NCI-H1105 (cell line): Measurements from ENCODE around the gene UGT8.
"Not testable (repeated sequence)": the region's sequence is repeated elsewhere in the genome, so short reads cannot be mapped to it uniquely, and the experiment has no call there.

Experiments used
- DNase-seq: peaks from one replicate; lab custom pipeline; 2025; lab: John Stamatoyannopoulos, UW

The UGT8 gene, protein sequence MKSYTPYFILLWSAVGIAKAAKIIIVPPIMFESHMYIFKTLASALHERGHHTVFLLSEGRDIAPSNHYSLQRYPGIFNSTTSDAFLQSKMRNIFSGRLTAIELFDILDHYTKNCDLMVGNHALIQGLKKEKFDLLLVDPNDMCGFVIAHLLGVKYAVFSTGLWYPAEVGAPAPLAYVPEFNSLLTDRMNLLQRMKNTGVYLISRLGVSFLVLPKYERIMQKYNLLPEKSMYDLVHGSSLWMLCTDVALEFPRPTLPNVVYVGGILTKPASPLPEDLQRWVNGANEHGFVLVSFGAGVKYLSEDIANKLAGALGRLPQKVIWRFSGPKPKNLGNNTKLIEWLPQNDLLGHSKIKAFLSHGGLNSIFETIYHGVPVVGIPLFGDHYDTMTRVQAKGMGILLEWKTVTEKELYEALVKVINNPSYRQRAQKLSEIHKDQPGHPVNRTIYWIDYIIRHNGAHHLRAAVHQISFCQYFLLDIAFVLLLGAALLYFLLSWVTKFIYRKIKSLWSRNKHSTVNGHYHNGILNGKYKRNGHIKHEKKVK

DNA sequence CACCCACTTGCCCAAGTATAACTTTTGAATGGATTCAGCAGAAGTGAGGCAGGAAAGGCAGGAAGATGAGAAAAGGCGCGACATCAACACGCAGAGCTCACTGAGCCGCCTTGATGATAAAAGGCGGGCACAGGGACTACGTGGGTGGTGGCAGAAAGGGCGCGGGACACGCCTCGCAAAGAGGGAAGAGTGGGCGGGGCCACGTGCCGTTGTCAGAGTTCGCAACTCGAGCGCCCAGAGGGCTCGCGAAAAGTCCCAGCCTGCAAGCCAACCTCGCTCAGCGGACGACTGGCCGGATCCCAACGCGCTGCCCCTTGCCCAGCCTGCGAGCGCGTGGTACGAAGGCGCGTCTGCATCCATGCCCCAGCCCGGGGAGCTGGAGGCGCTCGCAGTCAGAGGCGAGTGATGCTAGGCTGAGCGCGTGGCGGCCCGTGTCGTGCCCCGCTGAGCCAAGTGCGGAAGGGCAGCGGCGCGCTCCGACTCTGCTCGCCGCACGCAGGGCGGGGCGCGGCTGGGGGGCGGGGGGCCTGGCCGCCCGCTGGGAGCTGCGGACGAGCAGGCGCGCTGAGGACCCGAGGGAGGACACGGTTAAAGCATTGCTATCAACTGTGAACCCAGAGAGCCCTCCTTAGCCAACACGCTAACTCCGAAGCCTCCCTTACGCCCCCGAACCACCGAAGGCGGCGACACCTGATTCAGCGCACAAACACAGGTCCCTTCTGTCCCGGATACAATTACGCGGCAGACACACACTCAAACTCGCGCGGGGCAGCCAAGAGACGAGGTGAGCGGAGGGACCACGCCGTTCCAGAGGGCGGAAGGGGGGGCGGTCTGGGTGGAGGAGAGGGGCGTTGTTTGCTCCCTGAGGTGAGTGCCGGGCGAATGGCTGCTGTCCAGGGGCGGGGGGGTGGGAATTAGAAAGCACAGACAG, at the start of gene UGT8:
UGT8 (plus strand) TSS at position 617 of the 931 bp plus-strand sequence. CDS start 24,074 bp downstream, outside the sequence.
- peak; percentile 80 for DNase-seq

DNA sequence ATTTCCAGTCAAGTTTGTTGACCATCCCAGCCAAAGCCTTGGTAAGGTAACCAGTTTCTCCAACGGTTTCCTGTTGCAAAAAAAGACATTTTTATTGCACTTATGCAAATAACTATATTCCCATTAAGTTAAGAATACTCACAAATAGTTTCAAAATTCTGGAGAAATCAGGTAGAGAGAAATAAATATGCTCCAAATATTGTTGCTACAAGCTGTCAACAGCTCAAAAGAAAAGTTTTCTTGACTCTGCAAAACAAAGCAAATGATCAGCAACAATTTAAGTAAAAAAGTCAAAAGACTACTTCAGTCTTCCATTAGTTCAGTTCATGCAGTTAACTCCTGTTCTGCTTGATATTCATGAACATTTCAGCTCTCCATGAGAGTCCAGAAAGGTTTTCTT, 49.0 kb upstream of the UGT8 start:
- no peak for DNase-seq

DNA sequence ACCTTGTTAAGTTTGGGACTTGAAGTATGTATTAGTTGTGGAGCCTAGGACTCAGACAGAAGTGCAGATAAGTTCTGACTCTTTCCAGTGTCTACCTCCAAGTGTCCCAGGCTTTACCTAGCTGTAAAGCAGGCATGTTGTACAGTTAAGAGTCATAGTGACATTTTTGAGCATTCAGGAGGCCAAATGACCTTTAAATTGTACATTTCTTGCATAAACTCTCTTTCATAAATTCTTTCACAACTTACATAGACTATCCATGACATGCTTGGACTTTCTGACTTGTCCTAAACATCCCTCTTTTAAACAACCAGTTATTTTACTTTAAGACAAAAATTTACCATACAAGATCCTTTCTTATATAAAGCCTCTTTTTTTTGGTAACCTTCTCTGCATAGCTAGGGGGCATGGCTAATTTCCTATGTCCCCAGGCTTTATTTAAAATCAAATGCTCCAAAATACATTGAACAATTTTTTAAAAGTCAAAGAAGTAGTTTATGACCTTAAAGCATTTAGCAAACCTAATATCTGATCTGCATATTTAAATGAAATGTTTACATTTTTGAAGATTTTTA, 40.1 kb upstream of the UGT8 start:
- no peak for DNase-seq

DNA sequence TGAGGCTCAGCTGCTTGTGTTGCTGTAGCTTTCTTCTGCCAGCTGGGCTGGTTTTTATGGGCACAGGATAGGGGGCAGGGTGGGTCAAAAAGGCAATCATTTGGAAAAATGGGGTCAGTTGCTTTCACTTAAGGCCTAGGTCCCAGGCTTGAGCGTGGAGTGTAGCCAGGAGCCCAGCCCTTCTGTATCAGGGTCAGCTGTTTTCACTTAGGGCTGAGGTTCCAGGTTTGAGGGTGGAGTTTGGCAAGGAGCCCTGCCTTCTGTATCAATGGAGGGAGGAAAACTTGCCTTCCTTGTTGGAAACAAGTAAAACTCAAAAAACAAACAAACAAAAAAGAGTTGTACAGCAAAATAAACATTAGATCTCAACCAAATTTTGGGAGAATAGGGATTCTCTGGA, 37.0 kb upstream of the UGT8 start:
- DNase-seq: no peak

DNA sequence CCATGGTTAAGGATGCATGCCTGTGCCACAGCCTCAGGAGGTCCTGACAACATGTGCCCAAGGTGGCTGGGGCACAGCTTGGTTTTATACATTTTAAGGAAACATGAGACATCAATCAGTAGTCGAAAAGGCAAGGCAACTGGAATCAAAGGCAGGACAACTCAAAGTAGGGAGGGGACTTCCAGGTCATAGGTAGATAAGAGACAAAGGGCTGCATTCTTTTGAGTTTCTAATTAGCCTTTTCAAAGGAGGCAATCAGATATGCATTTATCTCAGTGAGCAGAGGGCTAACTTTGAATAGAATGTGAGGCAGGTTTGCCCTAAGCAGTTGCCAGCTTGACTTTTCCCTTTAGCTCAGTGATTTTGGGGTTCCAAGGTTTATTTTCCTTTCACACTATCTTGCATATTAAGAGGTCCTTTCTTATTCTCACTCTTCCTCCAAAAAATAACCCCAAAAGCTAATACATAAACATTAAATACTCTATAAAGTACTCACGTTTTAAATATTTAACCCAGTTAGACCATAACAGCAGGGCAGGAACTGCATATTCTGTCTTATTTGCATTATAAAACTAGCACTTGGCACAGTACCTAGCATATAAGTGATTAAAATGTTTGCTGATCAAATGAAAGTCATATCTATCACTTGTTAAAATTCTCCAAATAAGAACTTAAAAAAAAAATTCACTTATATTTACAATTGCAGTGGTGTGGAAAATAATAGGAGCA, 36.3 kb upstream of the UGT8 start:
- DNase-seq: no peak

DNA sequence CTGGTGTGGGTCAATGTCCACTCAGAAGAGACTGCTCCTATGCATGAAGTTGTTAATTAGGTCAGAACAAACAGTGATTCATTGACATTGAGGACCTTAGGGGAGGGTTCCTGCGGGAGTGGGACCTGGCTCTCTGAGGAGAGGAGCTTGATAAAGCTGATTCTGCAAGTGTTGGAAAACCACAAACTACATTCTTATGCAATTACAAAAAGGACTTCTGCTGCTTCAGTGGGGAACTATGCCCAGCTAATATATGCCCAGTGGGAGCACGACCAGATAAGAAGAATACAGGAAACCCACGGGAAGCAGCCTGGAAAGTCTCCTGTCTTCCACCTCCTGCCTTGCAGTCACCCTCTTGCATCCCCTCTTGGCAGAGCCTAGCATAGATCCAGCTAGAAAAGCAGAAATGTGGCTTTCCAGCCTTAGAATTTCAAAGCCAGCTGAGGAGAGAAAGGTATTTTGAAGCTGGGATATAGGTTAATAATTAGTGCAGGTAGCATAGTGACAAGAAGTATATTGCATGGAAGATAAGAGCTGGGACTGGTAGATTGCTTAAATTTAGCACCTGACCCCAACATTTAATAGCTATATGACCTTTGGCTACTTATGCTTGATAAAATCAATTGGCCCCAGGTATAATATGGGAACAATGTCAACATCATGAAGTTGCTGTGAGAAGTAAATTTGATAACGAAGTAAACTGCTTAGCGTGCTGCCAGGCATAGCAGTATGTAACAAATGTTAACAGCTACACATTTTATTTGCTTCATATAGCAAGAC, 34.9 kb upstream of the UGT8 start:
- no peak for DNase-seq

DNA sequence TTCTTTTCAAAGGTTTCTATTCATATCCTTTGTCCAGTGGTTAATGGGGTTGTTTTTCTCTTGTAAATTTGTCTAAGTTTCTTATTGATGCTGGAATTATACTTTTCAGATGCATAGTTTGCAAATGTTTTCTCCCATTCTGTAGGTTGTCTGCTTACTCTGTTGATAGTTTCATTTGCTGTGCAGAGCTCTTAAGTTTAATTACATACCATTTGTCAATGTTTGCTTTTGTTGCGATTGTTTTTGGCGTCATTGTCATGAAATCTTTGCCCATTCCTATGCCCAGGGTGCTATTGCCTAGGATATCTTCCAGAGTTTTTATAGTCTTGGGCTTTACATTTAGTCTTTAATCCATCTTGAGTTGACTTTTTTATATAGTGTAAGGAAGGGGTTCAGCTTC, 21.2 kb upstream of the UGT8 start:
- no peak for DNase-seq

DNA sequence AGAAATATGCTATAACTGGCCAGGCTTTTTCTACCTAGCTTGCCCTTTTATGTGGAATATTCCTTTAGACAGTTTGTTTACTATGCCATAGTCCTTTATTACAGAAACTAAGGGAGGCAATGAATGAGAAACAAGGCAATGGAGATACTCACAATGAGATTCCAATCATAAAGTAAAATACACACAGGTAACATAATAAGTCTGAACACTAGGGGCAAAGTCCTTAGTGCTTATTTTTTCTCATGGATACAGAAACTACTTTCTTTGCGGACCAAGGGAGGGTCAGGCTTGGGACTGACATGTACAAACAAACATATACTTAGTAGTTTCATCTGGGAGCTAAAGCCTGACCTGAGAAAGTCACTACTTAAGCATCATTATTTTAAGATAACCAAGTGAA, 16.0 kb upstream of the UGT8 start:
- DNase-seq: no peak

DNA sequence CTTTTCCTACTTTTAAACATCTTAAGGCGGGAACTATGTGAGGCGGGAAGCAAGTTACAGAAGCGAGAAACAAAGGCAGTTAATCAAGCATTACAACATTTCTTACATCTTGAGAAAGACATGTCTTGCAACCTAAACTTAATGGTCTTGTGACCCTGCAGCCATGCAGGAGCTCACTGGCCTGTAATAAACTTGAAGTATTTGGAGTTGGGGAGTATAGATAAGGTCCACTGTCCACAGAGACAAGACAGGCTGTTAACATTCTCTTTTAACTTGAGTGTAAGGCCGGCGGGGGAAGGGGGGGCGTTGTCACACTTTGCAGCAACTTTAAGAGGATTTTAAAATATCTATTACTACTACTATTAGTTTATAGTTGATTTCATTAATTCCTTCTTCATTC, 10.3 kb upstream of the UGT8 start:
- DNase-seq: no peak

DNA sequence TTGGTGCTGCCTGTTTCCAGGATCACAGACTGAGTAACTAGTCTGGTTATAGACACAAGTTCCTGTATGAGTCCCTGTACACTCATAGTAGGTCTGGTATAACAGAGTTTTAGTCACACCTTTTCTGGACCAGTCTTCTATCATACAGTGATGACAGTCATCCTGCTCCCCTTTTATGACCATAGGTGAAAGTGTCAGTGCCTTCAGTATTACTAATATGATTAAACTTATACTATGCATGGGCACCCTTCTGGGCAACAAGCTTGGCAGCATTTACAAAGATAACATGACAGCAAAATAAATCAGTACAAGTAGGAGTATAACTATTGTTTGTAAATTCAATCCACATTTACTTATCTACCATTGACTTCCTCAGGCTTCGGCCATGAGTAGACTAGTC, 8.2 kb upstream of the UGT8 start:
- DNase-seq: not testable (repeated sequence)

DNA sequence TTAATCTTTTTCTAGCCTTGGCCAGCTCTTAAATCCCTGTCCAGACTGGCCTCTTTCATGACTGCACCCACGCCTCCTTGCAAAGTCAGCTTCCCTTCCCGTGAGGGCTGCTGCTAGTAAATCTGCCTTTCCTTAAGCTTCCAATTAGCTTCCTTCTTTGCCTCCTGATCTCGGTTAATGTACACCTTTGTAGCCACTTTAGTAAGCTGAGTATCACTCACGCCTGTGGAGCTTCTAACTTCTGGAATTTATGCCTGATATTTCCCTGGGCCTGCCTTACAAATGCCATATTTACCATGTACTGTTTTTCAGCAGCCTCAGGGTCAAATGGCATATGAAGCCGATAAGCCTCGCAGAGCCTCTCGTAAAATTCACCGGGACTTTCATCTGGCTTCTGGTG, 5.1 kb upstream of the UGT8 start:
- no peak for DNase-seq

DNA sequence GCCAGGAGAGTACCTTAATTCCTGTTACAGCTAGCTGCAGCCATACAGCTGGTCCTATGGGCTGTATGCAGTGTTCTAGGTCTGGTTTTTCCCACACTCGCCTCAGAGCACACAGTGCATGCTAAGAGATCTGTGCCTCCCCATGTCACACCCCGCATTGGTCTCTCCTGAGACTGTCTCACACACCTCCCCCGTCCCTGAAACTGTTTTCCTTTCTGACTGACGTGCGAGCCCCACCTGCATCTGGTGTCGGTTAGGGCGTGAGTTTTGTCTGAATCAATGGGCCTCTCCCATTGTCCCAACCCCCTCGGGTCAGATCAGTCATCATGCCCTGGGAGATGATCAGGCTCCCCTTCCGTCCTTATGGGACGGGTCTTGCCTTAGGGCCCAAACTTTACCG, 3.4 kb upstream of the UGT8 start:
- no peak for DNase-seq

DNA sequence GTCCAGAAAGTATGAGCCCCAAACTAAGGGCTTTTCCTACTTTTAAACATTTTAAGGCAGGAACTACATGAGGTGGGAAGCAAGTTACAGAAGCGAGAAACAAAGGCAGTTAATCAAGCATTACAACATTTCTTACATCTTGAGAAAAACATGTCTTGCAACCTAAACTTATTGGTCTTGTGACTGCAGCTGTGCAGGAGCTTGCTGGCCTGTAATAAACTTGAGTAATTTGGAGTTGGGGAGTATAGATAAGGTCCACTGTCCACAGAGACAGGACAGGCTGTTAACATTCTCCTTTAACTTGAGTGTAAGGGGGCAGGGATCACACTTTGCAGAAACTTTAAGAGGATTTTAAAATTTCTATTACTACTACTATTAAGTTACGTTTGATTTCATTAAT, 2.7 kb upstream of the UGT8 start:
- DNase-seq: no peak

DNA sequence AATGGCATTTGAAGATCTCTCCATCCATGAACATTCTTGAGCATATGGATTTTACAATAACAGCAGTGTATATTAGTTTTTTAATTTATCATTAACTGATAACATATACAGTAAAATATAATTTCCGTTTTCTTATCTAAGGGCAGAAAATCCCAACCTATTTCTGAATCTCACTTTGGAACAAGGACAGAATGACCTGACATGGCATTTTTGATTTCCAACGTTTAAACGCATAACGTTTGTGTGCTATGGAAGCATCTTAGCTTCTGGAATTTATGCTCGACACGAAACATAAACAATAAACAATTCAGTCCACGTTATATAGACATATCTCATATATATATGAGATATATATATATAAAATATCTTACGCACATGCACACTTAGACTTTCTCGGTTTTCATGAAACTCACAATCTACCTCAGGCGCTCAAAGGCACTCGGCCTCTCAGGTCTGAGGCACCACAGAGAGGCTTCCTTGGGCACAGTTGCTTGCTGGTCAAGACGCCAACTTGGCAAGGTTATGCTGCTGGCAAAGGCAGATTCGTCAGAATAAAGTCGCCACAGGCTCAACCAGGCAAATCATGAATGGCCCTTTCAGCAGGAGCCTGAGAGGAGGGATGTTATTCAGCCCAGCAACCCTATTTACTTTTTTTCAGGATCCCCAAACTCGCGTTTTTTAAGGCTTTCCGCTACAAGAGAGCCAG, 1.0 kb upstream of the UGT8 start:
- DNase-seq: no peak

DNA sequence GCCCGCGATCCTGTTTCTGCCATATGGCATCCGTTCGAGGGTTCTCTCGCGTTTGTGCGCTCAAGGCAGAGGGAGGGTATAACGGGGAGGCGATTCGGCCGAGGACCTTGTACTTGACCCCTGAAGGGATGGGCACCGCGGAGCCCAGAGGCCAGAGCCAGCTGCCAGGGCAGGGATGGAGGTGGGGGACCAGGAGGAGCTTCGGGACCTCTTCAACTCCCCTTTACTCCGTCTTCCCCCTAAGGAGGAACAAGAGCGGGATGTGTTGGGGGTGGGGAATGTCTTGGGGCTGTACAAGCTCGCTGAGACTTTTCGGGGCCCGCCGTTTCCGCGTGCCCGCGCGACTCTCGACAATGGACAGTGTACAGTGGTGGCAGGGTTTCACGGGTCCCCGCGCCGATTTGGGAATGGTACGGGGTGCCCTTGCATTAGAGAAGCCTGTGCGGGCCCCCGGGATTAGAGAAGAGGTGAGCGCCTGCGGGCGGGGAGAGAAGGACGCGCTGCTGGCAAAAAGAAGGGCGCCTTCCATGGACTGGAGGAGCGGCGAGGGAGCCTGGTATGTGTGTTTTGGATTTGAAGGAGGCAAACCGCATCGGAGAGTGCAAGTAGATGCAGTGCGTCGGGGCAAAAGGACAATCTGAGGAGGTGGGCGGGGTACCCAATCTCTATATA, 760 bp downstream of the UGT8 start:
- DNase-seq: peak; percentile 26

DNA sequence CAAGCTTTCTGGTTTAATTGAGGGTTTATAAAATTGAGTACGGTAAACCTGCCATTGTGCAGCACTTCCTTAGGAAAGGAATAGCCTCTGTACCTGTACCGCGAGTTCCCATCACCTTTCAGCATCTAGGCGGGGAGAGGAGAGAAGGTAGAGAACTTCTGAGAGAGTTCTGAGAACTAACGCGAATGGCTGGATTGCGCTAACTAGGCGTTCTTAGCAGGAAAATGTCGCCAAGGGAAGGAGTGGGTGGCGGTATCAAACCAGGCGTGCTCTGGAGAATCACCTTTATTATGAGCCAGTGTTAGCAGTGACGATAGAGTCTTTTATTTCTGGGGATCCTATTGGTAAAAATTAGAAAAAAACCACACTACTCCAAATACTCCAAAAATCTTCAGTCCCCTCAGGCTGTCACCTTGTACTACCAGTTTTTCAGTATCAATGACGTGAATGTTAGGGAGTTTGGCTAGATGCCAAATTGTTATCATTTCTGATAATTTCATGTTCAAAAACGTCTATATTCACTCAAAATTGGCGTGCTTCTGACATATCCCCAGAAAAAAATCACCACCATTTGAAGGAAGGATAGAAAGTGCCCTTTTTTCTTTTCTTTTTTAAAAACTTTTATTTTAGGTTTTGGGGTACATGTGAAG, 1.4 kb downstream of the UGT8 start:
- no peak for DNase-seq

DNA sequence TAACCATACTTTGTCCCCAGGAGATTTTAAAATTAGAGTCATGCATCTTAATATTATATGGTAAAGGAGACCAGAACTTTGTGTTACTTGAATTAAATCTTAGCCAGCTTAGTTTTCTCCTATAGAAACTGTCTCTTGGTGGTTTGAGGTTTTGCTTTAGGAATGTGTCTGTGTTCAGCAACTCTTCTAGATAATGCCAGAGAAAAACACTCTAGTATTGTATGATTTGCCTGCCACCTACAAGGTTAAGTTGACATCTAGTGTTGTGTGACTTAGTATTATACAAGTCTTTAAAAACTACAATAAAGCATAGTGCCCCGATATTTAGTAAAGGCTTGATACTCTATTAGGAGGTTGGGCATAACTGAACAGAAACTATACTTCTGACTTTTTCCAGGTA, 2.1 kb downstream of the UGT8 start:
- DNase-seq: no peak

DNA sequence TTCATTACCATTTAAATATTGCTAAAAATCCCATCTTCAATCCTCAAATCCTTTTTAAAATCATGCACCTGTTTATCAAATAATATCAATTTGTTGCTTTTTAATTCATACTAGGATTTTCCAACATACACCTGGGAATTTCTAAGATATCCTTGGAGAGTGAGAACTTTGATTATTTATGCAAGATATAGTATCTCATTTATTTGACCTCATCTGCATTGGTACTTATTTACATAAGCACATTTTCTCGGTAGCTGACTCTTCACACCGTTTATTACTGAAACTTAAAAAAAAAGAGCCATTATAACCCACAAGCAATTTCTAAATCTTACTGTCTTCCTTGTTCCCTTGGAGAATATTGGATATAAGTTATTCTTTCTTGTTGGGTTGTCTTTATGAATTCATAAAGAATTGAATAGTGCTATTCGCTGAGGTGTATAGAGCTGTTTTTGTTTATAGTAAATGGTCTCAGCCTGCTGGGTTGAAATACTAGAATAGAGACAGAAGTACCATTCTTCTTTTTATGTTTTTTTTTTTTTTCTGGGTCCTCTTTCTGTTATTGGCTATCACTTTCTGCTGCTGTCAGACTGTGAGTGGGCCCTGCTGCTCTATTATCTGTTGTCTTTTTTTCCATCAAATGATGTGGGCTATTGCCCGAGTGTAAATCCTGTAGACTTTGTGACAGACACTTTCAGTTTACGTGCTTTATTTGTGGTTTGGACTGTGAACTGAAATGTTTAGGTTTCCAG, 2.9 kb downstream of the UGT8 start:
- DNase-seq: no peak

DNA sequence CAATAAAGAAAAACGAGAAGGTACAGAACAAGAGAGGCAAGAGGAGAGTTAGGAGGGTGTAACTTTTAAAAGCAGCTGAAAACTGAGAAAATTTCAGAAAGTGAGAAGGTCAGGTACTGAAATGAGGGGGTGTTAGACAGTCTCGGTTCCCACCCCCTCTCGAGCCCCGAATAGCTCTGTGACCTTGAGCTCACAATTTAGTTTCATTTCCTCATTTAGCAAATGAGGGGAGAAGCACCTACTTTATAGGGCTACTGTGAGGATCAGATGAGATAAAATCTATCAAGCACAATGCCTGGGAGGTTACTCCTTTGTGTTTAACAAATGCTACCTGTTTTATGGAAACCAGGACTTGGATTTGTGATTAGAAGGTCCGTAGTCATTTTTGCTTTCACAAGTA, 4.9 kb downstream of the UGT8 start:
- DNase-seq: no peak
